Liver (tissue), 9 donors: ENCODE measurements around the gene PPP4R4. TPM values are rescaled to one million over a fixed set of nuclear protein-coding genes. Genes with fewer than 3 reads are reported as not detected.

Source experiments
- DNase-seq: peaks from one replicate; pipeline ENCODE4 v3.0.0-alpha.2; 2017; ENCODE audit warnings: low spot score
- H3K27ac ChIP-seq, 2 donors: one replicate each; pipeline ENCODE4 v1.7.0; 2013; ENCODE audit warnings: inconsistent platforms in 2 of 2, low read length in 2 of 2, control low read depth in 1 of 2, low read depth in 1 of 2, mild to moderate bottlenecking in 1 of 2
- H3K27me3 ChIP-seq, 4 donors: one replicate each; pipeline versions ENCODE4 v1.6.1 to v1.7.0; 2013; ENCODE audit warnings: low read length in 3 of 4, inconsistent platforms in 1 of 4, mild to moderate bottlenecking in 1 of 4, moderate library complexity in 1 of 4; ENCODE audit not compliant: control insufficient read depth in 4 of 4, insufficient read depth in 4 of 4
- H3K36me3 ChIP-seq, 4 donors: one replicate each; pipeline versions ENCODE4 v1.6.1 to v1.7.0; 2013; ENCODE audit warnings: low read length in 3 of 4, mild to moderate bottlenecking in 3 of 4, low read depth in 1 of 4, moderate library complexity in 1 of 4; ENCODE audit not compliant: control insufficient read depth in 4 of 4, insufficient read depth in 3 of 4
- H3K4me1 ChIP-seq, 4 donors: one replicate each; pipeline versions ENCODE4 v1.6.1 to v1.7.0; 2013; ENCODE audit warnings: low read length in 3 of 4, mild to moderate bottlenecking in 3 of 4, moderate library complexity in 1 of 4; ENCODE audit not compliant: control insufficient read depth in 4 of 4, insufficient read depth in 4 of 4
- H3K4me3 ChIP-seq, 3 donors: one replicate each; pipeline versions ENCODE4 v1.6.1 to v1.7.0; 2013; ENCODE audit warnings: low read length in 3 of 3, control low read depth in 1 of 3, low read depth in 1 of 3, mild to moderate bottlenecking in 1 of 3
- H3K9ac ChIP-seq, 2 donors: one replicate each; pipeline ENCODE4 v1.7.0; 2013; ENCODE audit warnings: low read length in 2 of 2, mild to moderate bottlenecking in 2 of 2, moderate library complexity in 2 of 2, control low read depth in 1 of 2, low read depth in 1 of 2
- H3K9me3 ChIP-seq, 4 donors: one replicate each; pipeline versions ENCODE4 v1.6.1 to v1.7.0; 2013; ENCODE audit warnings: low read length in 3 of 4; ENCODE audit not compliant: control insufficient read depth in 4 of 4
- EGR1 ChIP-seq, 2 donors: IDR thresholded peaks; 2 replicates each; pipeline ENCODE4 v1.6.1; 2016 to 2018; ENCODE audit warnings: antibody characterized with exemption in 2 of 2, low read depth in 2 of 2
- FOXA2 ChIP-seq: IDR thresholded peaks from 2 replicates; pipeline ENCODE4 v1.6.1; 2016; ENCODE audit warnings: antibody characterized with exemption
- GABPA ChIP-seq, 2 donors: IDR thresholded peaks in 1 of 2; conservative IDR thresholded peaks in 1 of 2; 2 replicates each; pipeline ENCODE4 v1.6.1; 2016; ENCODE audit warnings: antibody characterized with exemption in 2 of 2, mild to moderate bottlenecking in 1 of 2, moderate library complexity in 1 of 2
- HNF4A ChIP-seq, 2 donors: conservative IDR thresholded peaks; 2 replicates each; pipeline ENCODE4 v1.6.1; 2016; ENCODE audit warnings: antibody characterized with exemption in 2 of 2, mild to moderate bottlenecking in 2 of 2
- HNF4G ChIP-seq: IDR thresholded peaks from 2 replicates; pipeline ENCODE4 v1.6.1; 2016; ENCODE audit warnings: antibody characterized with exemption
- JUND ChIP-seq, 2 donors: IDR thresholded peaks; 2 replicates each; pipeline ENCODE4 v1.6.1; 2016; ENCODE audit warnings: antibody characterized with exemption in 2 of 2
- MAX ChIP-seq: IDR thresholded peaks from 2 replicates; pipeline ENCODE4 v1.6.1; 2016; ENCODE audit warnings: antibody characterized with exemption
- NR2F2 ChIP-seq: IDR thresholded peaks from 2 replicates; pipeline ENCODE4 v1.6.1; 2016; ENCODE audit warnings: antibody characterized with exemption
- RAD21 ChIP-seq, 2 donors: IDR thresholded peaks; 2 replicates each; pipeline ENCODE4 v1.6.1; 2016; ENCODE audit warnings: antibody characterized with exemption in 2 of 2, mild to moderate bottlenecking in 2 of 2
- REST ChIP-seq: IDR thresholded peaks from 2 replicates; pipeline ENCODE4 v1.6.1; 2016; ENCODE audit warnings: antibody characterized with exemption, mild to moderate bottlenecking
- RXRA ChIP-seq, 2 donors: IDR thresholded peaks; 2 replicates each; pipeline ENCODE4 v1.6.1; 2017 to 2018; ENCODE audit warnings: antibody characterized with exemption in 2 of 2, mild to moderate bottlenecking in 1 of 2
- SP1 ChIP-seq: IDR thresholded peaks from 2 replicates; pipeline ENCODE4 v1.6.1; 2018; ENCODE audit warnings: antibody characterized with exemption, mild to moderate bottlenecking
- TAF1 ChIP-seq: conservative IDR thresholded peaks from 2 replicates; pipeline ENCODE4 v1.6.1; 2016; ENCODE audit warnings: antibody characterized with exemption, mild to moderate bottlenecking
- YY1 ChIP-seq: IDR thresholded peaks from 2 replicates; pipeline ENCODE4 v1.6.1; 2016; ENCODE audit warnings: antibody characterized with exemption, mild to moderate bottlenecking
- WGBS: extraction: QIAGEN DNeasy Blood & Tissue Kit; methylation state at CpG from one replicate; pipeline ENCODE4 v1.1.7; 2013; 5-methylcytosine and 5-hydroxymethylcytosine counted together
- polyA plus RNA-seq, 2 donors: library from polyadenylated mRNA; stranded (reverse) in 1 of 2; unstranded in 1 of 2; fragments of 200-250 nt in 1 of 2; fragments of >200 nt in 1 of 2; fragmentation: Nextera tagmentation in 1 of 2; extraction: Ambion mirVana in 1 of 2; gene quantifications; one replicate each; pipeline versions ENCODE4 v1.2.1 to v1.2.3, GENCODE V29; 2013 to 2015
- total RNA-seq, 2 donors: library from RNA; depleted of rRNA; stranded (reverse); fragments of >200 nt; gene quantifications; one replicate each; pipeline ENCODE4 v1.2.3, GENCODE V29; 2014
- TF ChIP-seq, protein P1 (sequence below): IDR thresholded peaks from 2 replicates; pipeline ENCODE4 v1.6.1; 2016; ENCODE audit warnings: antibody characterized with exemption
- TF ChIP-seq, protein P2 (sequence below): fragments of 150-350 bp; IDR thresholded peaks from 2 replicates; pipeline ENCODE4 v1.5.1; 2017; ENCODE audit warnings: improper control_type of control experiment, low read depth, low read length; ENCODE audit not compliant: missing input control
- TF ChIP-seq, protein P3 (sequence below): IDR thresholded peaks from 2 replicates; pipeline ENCODE4 v1.6.1; 2016; ENCODE audit warnings: antibody characterized with exemption
- donor health status: healthy.
- donor health status: healthy.
- donor health status: healthy.
- donor health status: healthy.
- donor health status: healthy.

Gene PPP4R4
- total and polyA plus RNA-seq, 4 donors = 0.52 to 2.4 (median 0.99) TPM

DNA sequence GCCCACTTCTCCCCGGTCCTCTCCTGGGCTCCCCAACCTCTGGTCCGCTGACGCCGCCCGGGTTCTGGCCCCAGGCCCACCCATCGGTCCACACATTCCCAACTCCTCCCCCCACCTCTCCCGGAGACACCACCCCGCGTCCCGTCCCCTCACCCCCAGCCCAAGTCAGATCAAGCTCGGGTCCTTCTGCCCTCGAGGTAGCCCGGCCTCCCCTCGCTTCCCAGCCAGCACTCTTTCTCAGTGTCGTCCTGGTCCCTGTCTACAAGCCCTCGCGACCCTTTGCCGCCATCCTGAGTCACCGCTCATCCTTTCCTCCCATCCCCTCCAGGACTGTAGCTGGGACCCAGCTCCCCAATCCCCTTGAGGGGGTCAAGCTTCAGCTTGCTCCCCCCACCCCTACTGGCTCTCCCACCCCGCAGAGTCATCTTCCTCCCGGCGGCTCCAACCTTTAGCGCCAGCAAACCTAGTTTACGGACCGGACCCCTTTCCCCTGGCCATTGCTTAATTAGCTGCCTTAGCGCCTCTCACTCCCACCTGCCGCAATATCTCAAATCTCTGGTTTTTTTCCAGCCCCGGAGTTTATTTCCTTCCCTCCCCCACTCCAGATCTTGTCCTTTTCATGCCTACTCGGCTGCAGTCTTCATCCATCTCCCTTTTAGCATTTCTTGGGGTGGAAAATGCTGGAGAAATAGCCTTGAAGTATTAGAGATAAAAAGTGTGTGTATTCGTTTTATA is 1.1 kb downstream of the PPP4R4 start:
- Histone ChIP-seq H3K27ac (peak overlapping the region in 1 of 2 donors; percentile 17), H3K4me1 (peaks cover 5 to 17% (median 8%) of the 10 kb centered on the region in 4 donors), H3K9ac (peak overlapping the region in 1 of 2 donors; percentile 7), H3K36me3 (no peaks in the 10 kb centered on the region), H3K9me3 (no peaks in the 10 kb centered on the region), H3K27me3 (no peaks in the 10 kb centered on the region), H3K4me3 (peak overlapping the region; percentile 5 to 83 (median 43))
- TF ChIP-seq RXRA (IDR thresholded peaks at IDR 0.05) (no peak), SP1 (no peak), JUND (IDR thresholded peaks at IDR 0.05) (no peak), TAF1 (no peak), GABPA (IDR thresholded peaks at IDR 0.05 in 1 of 2, conservative IDR thresholded peaks at IDR 0.05 in 1 of 2) (no peak), HNF4G (no peak), EGR1 (IDR thresholded peaks at IDR 0.05; ENCODE audit: low read depth in 2 of 2) (no peak), FOXA2 (no peak)
- TF ChIP-seq, protein P1, sequence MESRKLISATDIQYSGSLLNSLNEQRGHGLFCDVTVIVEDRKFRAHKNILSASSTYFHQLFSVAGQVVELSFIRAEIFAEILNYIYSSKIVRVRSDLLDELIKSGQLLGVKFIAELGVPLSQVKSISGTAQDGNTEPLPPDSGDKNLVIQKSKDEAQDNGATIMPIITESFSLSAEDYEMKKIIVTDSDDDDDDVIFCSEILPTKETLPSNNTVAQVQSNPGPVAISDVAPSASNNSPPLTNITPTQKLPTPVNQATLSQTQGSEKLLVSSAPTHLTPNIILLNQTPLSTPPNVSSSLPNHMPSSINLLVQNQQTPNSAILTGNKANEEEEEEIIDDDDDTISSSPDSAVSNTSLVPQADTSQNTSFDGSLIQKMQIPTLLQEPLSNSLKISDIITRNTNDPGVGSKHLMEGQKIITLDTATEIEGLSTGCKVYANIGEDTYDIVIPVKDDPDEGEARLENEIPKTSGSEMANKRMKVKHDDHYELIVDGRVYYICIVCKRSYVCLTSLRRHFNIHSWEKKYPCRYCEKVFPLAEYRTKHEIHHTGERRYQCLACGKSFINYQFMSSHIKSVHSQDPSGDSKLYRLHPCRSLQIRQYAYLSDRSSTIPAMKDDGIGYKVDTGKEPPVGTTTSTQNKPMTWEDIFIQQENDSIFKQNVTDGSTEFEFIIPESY = no peak
- TF ChIP-seq, protein P2, sequence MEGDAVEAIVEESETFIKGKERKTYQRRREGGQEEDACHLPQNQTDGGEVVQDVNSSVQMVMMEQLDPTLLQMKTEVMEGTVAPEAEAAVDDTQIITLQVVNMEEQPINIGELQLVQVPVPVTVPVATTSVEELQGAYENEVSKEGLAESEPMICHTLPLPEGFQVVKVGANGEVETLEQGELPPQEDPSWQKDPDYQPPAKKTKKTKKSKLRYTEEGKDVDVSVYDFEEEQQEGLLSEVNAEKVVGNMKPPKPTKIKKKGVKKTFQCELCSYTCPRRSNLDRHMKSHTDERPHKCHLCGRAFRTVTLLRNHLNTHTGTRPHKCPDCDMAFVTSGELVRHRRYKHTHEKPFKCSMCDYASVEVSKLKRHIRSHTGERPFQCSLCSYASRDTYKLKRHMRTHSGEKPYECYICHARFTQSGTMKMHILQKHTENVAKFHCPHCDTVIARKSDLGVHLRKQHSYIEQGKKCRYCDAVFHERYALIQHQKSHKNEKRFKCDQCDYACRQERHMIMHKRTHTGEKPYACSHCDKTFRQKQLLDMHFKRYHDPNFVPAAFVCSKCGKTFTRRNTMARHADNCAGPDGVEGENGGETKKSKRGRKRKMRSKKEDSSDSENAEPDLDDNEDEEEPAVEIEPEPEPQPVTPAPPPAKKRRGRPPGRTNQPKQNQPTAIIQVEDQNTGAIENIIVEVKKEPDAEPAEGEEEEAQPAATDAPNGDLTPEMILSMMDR = no peak
- TF ChIP-seq, protein P3, sequence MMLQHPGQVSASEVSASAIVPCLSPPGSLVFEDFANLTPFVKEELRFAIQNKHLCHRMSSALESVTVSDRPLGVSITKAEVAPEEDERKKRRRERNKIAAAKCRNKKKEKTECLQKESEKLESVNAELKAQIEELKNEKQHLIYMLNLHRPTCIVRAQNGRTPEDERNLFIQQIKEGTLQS = no peak
- 5% methylated on average over 30 of the region's 30 CpGs for WGBS
- no peak for DNase-seq

- H3K9ac ChIP-seq = no peak overlapping the region
- H3K27ac ChIP-seq = peak overlapping the region in 1 of 2 donors; percentile 21
- peaks cover 5 to 21% (median 9%) of the 10 kb centered on the region in 4 donors for H3K4me1 ChIP-seq
- peak overlapping the region in 1 of 3 donors; percentile 83 for H3K4me3 ChIP-seq
- no peaks in the 10 kb centered on the region for H3K36me3 ChIP-seq
- no peaks in the 10 kb centered on the region for H3K9me3 ChIP-seq
- DNase-seq = no peak
- TF ChIP-seq HNF4G = no peak
- no peak for TF ChIP-seq TAF1
- TF ChIP-seq, protein P3 = no peak
- TF ChIP-seq MAX = no peak
- no peak for TF ChIP-seq NR2F2
- no peak for TF ChIP-seq YY1
- no peak for TF ChIP-seq JUND (IDR thresholded peaks at IDR 0.05)
- no peak for TF ChIP-seq RXRA (IDR thresholded peaks at IDR 0.05)
- no peak for TF ChIP-seq RAD21 (IDR thresholded peaks at IDR 0.05)
- no peak for TF ChIP-seq GABPA (IDR thresholded peaks at IDR 0.05 in 1 of 2, conservative IDR thresholded peaks at IDR 0.05 in 1 of 2)
- TF ChIP-seq FOXA2 = no peak
- no peak for TF ChIP-seq REST
- TF ChIP-seq HNF4A (conservative IDR thresholded peaks at IDR 0.05) = no peak
- TF ChIP-seq, protein P1 = no peak
- WGBS = 32% methylated on average over 7 of the region's 7 CpGs
- H3K27me3 ChIP-seq = no peaks in the 10 kb centered on the region
These were observed 1.6 kb downstream of the PPP4R4 start for GRCh38 chr14:94175747-94176146.
